GM19328 (cell line): ENCODE data around the gene GAL3ST1.
"Not testable (repeated sequence)": the region's sequence is repeated elsewhere in the genome, so short reads cannot be mapped to it uniquely, and the experiment has no call there.

Experiments
- ATAC-seq: cut with Tn5 transposase; IDR thresholded peaks from one replicate; pipeline ENCODE4 v1.9.1; 2021; ENCODE audit warnings: mild to moderate bottlenecking, moderate library complexity; ENCODE audit not compliant: unreplicated experiment

GAL3ST1 gene

DNA sequence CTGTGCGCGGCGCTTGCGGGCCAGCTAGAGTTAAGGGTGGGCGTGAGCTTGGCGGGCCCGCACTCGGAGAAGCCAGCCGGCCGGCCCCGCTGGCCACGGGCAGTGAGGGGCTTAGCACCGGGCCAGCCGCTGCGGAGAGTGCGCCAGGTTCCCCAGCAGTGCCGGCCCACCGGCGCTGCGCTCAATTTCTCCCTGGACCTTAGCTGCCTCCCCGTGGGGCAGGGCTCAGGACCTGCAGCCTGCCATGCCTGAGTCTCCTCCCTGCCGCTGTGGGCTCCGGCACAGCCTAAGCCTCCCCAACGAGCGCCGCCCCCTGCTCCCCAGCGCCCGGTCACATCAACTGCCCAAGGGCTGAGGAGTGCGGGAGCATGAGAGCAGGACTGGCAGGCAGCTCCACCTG, 22.4 kb upstream of the GAL3ST1 start:
- ATAC-seq = no peak

DNA sequence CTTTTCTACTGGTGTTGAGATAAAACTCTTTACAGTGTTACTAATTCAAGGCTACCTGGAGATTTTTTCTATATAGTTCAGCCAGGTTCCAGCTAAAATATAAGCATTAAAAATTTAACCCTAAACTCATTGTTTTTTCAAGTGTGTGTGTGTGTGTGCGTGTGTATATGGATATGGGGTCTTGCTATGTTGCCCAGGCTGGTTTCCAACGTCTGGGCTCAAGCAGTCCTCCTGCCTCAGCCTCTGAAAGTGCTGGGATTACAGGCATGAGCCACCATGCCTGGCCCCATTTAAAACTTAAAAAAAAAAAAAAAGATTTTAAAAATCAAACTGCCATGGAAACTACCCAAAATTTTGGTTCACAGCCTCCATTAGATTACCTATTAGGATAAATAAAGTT, 21.7 kb upstream of the GAL3ST1 start:
- no peak for ATAC-seq

DNA sequence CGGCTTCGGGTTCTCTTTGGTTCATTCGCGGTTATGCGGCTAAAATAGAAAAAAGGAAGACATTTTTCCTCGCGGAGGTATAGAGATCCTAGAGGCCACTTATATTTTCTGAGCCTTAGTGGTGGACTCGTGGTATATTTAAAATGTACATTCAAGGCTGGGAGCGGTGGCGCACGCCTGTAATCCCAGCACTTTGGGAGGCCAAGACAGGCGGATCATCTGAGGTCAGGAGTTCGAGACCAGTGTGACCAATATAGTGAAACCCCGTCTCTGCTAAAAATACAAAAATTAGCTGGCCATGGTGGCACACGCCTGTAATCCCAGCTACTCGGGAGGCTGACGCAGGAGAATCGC, 17.9 kb upstream of the GAL3ST1 start:
- ATAC-seq = not testable (repeated sequence)

DNA sequence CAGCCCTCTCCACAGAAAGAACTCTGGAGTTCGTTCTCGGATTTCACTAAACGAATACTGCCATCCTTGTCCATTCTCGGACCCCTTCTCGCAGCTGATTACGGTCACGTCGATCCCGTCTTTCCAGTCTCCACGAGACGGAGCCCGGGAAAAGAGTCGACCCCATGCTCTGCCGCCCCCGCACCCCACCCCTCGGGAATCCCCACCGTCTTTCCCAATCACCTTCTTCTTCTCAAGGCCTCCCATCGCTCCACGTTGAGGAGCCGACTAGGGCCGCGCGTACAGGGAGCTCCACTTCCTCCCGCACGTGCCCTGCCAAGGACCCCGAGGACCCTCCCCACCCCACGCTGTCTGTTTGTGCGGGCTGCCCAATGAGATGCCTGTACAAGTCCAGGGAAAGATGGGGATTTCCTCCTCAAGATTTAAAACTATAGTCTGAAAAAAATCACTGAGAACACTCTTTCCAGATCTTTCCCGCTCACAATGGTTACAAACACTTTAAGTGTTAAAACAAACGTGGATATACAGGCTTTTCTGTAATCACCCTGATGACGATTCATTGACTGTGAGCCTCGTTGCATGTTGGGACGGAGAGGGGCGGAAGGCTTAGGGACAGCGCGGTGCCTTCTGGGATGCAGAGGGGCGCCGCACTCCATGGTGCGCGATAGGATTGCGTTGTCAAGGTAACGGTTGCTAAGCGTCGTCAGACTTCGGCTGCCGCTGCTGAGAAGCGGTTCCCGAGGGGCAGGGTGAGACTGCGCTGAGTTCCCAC, 17.3 kb upstream of the GAL3ST1 start, which contains the start of gene PES1:
Gene PES1, minus strand, starts transcription at position 323 of the 772 bp plus-strand sequence. Its CDS starts 77 bp downstream, at position 246.
- ATAC-seq = peak; percentile 98

DNA sequence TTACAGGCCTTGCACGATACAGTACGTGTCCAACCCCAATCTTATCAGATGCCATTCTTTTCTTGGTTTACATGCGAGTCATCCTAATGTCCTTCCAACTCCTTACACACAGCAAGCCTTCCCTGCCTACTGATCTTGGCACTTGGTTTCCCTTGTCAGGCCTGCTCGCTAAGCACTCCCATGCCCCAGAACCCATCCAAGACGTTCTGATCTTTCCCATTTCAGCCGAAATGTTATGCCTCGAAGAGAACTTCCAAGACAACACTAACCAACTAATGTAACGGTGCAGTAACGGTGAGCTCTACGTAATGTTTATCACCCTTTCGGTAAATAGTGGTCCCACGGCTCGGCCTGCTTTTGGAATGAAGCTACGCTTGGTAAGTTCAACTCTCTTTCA, 16.7 kb upstream of the GAL3ST1 start:
- ATAC-seq = no peak

DNA sequence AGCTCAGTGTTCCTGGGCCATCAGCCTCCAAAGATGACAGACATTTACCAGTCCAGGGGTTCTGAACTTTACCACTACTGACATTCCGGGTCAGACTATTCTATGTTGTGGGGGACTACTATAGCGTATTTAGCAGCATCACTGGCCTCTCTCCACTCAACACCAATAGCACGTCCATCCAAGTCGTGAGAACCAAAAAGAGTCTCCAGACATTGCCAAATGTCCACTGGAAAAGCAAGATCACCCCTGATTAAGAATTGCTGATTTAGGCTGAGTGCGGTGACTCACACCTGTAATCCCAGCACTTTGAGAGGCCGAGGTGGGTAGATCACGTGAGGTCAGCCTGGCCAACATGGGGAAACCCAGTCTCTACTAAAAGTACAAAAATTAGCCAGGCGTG, 11.9 kb upstream of the GAL3ST1 start:
- ATAC-seq = no peak

DNA sequence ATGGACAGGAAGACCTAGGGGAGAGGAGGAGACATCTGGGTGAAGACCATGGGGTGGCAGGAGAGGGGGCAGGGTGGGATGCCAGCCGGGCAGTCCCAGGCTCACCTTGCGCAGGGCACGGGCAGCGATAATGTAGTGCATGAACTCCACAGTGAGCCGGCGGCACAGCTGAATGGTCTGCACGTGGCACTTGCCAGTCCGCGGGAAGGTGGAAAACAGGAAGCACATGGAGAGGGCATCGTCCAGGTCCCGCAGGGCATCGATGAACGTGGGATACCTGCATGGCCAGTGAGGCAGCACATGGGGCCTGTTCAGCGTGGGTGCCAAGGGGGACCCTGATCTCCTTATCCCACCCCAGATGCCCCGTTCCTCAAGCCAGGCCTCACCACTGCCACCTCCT, 10.0 kb upstream of the GAL3ST1 start:
- no peak for ATAC-seq

DNA sequence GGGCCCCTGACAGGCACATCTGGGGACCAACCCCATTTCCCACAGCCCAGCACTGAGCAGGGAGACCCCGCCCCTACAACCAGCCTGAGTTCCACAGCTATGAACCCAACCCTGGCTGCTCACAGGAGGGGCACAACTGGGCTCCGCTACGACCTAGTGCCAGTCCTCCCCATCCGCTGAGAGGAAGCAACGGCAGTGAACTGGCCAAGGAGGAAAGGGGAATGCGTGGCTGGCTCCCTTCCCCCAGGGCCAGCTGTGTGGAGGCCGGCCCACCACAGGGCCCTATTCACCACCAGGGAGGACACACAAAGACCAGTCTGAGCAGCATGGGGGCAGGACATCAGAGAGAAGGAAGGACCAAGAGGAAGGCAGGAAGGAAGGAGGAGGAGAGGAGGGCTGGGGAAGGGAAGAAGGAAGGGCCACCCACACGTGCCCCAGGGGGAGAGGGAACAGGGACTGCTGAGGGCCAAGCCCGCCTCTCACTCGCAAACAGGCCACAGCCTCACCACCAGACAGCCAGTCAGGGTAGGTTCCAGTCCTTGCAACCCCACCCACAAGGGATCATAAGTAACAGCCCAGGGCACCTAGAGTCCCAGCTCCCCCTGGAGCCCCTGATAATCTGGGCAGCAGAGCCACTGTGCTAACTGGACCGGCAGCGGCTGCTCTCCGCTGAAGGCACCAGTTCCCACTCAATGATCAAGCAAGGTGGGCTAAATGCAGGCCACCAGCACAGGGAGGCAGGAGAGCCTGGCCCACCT, 8.5 kb upstream of the GAL3ST1 start:
- no peak for ATAC-seq

DNA sequence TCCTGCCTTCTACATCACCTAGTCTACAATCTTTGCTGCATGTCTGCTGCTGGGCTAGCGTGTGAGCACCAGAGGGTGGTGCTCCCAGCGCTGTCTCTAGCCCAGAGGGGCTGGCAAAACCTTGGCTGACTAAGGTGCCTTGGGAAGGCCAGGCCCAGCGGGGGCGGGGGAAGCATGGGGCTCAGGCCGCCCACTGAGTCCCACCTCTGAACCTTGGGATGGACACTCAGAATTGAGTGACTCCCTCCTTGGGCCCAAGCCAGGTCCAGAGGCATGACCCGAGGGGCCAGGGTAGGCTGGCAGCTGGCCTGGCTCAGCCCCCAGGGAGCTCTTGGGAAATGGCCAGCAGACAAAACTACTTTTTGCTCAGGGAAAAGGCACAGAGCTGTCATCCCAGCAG, 7.6 kb upstream of the GAL3ST1 start:
- ATAC-seq = no peak

DNA sequence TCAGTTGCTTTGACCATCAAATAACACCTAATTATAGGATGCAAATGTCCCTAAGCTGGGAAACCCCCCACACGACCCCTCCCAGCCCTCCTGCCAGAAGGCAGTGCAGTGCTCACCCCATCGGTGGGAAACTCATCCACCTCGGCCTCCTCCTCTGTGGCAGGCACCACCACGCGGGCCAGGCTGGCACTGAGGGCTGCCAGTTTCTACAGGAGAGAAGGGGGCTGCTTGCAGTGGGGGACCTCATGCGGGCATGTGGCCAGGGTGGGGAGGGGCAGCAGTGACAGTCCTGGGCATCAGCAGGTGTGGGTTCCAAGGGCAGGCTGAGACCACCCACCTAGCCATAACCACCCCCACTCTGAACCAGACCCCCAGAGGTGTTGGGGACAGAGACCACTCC, 6.4 kb upstream of the GAL3ST1 start:
- ATAC-seq = no peak

DNA sequence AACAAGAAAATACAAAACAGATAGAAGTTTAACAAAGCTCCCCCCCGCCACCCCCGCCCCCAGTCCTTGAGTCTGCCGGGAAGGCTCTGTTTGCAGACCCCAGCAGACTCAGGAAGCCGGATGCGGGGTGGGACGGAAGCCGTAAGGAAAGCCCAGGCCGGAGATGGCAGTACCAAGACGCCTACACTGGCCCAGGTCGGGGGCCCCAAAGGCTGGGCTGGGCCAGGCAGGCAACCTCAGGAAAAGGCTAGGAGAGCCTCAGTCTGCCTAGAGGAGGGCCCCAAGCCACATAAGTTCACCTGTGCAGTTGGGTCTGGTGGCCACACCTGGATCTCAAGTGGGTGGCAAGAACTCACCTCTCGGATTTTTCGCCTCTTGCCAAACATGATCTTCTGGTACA, 4.0 kb upstream of the GAL3ST1 start:
- ATAC-seq = no peak

DNA sequence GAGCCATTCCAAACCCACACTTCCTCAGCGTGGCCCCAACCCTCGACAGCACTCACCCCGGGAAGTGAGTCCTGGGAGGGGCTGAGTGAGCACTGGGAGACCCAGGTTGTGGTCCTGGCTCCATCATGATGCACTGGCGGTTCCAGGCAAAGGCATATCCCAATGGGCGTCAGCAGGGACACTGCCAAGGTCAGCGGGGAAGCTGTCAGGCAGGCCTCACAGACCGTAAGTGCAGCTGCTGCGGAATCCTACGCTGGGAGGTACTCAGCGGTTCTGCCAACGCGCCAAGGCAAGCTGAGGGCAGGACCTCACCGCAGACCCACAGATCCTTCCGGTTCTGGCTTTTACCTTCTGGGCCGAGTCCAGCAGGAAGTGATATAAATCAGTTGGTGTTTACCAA, 1.4 kb upstream of the GAL3ST1 start:
- no peak for ATAC-seq

DNA sequence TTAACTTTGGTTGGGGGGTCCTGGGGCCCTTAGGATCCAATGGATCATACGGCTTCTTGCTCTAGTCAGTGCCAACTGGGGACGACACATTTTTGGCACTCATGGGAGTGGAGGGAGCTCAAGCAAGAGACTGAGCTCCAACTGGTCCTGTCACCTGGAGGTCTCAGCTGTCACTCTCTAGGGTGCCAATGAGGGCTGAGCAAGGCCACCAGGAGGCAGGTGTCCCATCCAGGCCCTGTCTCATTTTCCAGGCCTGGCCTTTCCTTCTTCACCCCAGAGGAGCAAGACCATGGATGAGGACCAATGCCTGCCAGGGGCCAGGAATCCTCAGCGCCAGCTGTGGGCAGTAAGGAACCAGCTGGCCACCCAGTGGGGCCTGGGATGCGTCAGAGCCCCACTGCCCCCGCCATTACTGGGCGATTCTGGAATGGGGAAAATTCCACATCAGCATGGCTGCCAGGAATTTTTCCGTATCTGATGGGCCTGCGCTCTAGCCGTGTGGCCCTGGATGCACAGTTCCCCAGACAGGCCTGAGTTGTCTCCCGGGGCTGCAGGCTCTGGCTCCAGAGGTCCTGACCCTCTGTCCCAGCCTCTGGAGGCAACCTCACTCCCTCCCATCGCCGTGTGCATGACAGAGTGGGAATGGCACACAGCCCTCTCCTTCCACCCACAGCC, 669 bp upstream of the GAL3ST1 start:
- ATAC-seq = no peak

DNA sequence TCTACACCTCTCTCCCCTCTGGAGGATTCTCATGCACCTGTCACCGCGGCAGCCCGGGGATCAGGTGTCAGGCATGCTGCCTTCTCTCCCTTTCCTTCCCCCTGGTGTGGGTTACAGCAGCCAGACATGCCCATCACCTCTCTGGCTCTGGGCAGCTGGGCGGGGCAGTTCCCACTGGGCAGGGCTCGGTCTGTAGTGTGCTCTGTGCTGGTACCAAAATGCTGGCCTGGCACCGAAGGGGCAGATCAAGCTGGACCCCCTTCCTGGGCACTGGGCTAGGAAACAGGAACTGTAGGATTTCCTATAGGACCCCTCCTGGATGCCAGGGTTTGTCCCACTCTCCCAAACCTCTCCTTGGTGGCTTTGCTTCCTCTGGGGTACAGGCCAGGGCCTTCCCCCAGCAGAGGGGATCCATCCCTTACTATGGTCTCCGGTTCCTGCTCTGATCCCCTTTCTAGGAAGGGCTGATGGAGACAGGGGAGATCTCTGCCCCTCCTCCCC, 821 bp downstream of the GAL3ST1 start:
- ATAC-seq = no peak

DNA sequence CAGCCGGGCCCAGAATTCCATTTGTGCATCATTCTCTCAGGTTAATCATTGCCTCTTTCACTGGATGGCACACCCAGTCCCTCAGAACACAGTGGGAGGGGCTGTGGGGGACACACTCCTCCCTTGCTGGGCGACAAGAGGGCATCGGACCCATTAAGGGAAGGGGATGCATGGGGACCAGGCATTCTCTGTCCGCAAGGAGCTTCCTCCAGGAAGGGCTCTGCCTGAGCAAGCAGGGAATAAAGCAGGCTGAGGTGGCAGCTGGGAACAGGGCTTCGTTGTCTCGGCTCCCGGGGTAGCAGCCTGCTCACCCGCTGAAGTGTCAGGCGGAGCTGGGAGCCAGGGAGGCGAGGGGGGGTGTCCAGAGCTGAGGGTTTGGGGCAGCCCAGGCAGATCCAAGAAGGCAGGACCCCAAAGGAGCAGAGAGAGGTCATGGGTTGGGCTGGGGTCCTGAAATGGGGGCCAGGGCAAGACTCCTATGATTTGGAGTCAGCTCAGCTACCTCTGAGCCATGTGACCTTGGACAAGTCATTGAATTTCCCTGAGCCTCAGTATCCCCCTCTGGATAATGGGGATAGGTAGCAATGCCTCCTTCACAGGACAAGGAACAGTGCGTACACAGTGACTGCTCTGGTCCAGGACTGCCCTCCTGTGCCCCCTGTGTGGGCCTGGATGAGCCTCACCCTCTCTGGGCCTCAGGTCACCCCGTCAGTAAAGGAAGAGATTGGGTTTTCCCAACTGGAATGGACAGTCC, 1.4 kb downstream of the GAL3ST1 start:
- ATAC-seq = no peak

DNA sequence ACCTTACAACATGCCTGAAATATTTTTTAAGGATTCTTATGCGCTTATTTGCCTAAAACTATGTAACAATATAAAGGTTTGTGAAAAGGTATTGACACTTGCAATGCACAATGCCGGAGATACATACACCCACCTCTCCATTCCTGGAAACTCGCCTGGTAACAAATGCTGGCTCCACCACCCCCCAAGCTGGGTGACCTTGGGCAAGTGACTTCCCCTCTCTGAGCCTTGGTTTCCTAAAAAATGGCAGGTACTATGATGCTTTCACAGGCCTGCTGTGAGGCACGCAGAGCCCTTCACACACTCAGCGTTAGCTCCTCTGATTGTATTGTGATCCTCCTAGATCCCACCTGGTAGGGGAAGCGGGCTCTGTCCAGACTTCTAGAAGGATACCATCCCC, 2.3 kb downstream of the GAL3ST1 start:
- ATAC-seq = no peak

DNA sequence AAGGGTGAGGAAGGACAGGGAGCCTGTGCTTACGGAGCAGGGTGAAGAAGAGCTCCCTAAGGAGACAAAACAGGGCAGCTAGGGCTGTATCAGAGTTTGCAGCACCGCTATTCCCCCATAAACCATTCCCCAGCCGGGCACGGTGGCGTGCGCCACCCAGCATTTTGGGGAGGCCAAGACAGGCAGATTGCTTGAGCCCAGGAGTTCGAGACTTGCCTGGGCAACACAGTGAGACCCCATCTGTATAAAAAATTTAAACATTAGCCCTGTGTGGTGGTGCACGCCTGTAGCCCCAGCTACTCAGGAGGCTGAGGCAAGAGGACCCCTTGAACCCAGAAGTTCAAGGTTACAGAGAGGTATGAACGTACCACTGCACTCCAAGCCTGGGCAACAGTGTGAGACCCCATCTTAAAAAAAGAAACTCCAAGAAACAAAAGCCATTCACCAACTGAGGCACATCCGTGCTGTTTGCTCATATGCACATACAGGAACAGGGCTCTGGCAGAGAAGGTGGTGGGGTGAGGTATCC, 4.7 kb downstream of the GAL3ST1 start:
- no peak for ATAC-seq

DNA sequence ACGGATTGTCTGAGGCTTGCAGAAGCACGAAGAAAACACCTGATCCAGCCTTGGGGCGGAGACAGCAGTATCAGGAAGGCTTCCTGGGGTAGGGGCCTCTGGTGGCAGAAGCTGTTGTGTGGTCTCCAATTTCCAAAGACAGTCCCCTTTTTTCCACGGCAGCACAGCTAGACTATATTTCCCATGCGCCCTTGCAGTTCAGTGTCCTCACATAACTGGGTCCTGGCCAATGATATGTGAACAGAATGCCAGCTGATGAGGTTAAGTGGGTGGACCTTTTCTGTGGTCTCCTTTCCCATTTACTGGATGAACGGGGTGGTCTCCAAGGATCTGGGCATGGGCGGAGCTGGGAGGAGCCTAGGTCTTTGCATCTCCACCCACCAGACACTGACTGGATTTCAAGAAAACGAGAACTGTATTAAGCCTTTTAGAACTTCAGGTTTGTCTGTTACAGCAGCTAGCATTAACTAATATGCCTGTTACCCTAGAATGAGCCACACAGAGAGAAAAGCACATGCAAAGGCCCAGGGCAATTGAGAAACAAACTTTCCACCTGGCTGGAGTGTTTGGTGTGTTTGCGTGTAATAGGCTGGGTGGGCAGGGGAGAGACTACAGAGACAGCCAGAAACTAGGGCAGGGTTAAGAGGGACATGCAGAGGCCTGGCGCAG, 6.2 kb downstream of the GAL3ST1 start:
- no peak for ATAC-seq

DNA sequence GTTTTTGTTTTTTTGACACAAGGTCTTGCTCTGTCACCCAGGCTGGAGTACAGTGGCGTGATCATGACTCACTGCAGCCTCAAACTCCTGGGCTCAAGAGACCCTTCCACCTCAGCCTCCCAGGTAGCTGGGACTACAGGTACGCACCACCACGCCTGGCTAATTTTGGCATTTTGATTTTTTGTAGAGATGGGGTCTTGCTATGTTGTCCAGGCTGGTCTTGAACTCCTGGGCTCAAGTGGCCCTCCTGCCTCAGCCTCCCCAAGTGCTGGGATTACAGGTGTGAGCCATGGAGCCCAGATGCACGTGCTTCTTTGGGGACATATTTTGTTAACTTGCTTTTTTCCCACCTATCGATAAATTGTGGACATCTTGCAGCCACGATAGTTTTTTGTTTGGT, 7.2 kb downstream of the GAL3ST1 start:
- ATAC-seq = not testable (repeated sequence)

DNA sequence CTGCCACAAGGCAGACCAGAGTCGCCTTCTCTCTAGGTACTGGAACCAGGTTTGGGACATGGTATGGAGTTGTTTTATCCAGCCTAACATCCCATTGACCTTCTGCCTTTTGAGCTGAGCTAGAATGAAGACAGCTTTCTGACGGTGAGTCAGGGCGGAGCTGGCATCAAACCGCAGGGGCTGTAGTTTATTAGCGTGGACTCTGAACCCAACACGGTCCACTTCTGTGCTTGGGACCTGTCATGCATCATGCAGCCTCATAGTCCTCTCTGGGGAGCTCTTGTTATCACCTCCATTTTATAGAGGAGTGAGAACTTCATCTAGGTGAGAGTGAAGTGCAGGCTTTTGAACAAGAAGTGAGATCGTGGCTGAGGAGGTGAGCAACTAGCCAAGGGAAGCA, 8.3 kb downstream of the GAL3ST1 start:
- no peak for ATAC-seq
